HG03442 (cell line): ENCODE results near the gene ZFP1.

Source experiments
- ATAC-seq: cut with Tn5 transposase; IDR thresholded peaks from one replicate; pipeline ENCODE4 v1.9.1; 2021; ENCODE audit warnings: mild to moderate bottlenecking, moderate library complexity; ENCODE audit not compliant: unreplicated experiment

ZFP1 gene

GRCh38 chr16:75148311-75149195, at the start of gene ZFP1:
ZFP1 (plus strand) TSS chr16:75148524; CDS start chr16:75152952, 4,428 bp downstream.
- peak; percentile 75 for ATAC-seq

GRCh38 chr16:75099075-75099667, 49.2 kb upstream of the ZFP1 start:
- ATAC-seq = no peak

- ATAC-seq = no peak
Measured at GRCh38 chr16:75099738-75100602, 48.4 kb upstream of the ZFP1 start.

GRCh38 chr16:75100603-75100990, 47.7 kb upstream of the ZFP1 start:
- ATAC-seq = no peak

GRCh38 chr16:75101635-75102034, 46.7 kb upstream of the ZFP1 start:
- no peak for ATAC-seq

GRCh38 chr16:75102595-75102994, 45.7 kb upstream of the ZFP1 start:
- no peak for ATAC-seq

GRCh38 chr16:75103994-75104393, 44.3 kb upstream of the ZFP1 start:
- ATAC-seq = no peak

- ATAC-seq = no peak
Measured at GRCh38 chr16:75104836-75105235, 43.5 kb upstream of the ZFP1 start.

- no peak for ATAC-seq
Measured at GRCh38 chr16:75105306-75106061, 42.8 kb upstream of the ZFP1 start.

GRCh38 chr16:75106351-75107274, 41.7 kb upstream of the ZFP1 start:
- no peak for ATAC-seq

- ATAC-seq = no peak
Measured at GRCh38 chr16:75107505-75107904, 40.8 kb upstream of the ZFP1 start.

GRCh38 chr16:75108792-75109731, 39.3 kb upstream of the ZFP1 start:
- peak; percentile 46 for ATAC-seq

GRCh38 chr16:75109732-75110243, 38.5 kb upstream of the ZFP1 start:
- no peak for ATAC-seq

GRCh38 chr16:75110637-75111513, 37.4 kb upstream of the ZFP1 start:
- ATAC-seq = peak; percentile 71

- ATAC-seq = peak; percentile 13
Measured at GRCh38 chr16:75111514-75111940, 36.8 kb upstream of the ZFP1 start.

- no peak for ATAC-seq
Measured at GRCh38 chr16:75111961-75112733, 36.2 kb upstream of the ZFP1 start.
